AG09309 (cell line): ENCODE measurements around the gene BDKRB2.

Experiments used
- DNase-seq: peaks from one replicate; pipeline ENCODE4 v3.0.0-alpha.2; 2010; ENCODE audit warnings: low read depth
- H3K4me3 ChIP-seq: 2 replicates; pipeline ENCODE4 v1.5.1; 2011; ENCODE audit warnings: mild to moderate bottlenecking, low read depth, low read length, moderate library complexity; ENCODE audit not compliant: control insufficient read depth
- CTCF ChIP-seq: IDR thresholded peaks from 2 replicates; pipeline ENCODE4 v1.5.1; 2011; ENCODE audit warnings: mild to moderate bottlenecking, low read depth, low read length, inconsistent platforms; ENCODE audit not compliant: insufficient read depth, control insufficient read depth; ENCODE audit errors: missing control alignments

BDKRB2 gene

DNA sequence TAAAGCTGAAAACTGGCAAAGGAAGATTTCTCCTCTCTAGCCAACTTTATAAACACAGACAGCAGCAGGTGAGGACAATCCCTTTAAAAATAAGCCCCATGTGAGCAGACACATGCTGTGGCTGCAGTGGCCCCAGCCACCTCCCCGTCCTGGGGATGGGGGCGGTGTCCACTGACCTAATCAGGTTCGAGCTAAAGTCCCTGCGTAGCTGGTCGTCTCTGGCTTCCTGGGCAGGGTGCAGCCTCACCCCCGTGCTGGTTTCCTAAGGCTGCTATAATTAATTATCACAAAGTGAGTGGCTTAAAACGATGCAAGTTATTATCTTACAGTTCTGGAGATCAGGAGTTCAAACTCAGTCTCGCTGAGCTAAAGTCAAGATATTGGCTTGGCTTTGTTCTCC lies 52.4 kb downstream of the BDKRB2 start:
- no peak for DNase-seq
- peak overlapping the region; percentile 22 for H3K4me3 ChIP-seq
- no peak for TF ChIP-seq CTCF

GRCh38 chr14:96257900-96258299 lies 53.3 kb downstream of the BDKRB2 start:
- DNase-seq = no peak
- peak overlapping the region; percentile 28 for H3K4me3 ChIP-seq
- TF ChIP-seq CTCF = no peak

DNA sequence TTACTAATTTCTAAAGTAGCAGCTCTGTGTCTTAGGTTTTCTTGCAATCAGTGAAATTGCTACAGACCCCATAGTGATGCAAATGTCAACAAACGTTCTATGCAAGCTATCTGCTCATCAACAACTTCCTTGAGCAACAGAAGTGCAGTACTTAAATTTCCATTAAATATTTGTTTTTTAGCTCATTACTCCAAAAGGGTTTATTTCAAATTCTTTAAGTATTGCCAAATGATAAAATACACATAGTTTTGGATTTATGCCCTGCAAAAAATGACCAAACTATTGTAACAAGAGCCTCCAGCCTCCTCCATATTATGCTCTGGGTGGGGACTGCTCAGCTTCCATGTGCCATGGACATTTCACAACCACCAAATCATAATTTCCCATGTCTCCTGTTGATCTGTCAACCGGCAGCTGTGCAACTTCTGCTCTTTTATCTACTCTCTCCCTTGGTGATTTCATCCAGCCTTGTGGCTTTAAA lies 55.7 kb downstream of the BDKRB2 start:
- no peak overlapping the region for H3K4me3 ChIP-seq
- no peak for TF ChIP-seq CTCF
- DNase-seq = peak; percentile 84

DNA sequence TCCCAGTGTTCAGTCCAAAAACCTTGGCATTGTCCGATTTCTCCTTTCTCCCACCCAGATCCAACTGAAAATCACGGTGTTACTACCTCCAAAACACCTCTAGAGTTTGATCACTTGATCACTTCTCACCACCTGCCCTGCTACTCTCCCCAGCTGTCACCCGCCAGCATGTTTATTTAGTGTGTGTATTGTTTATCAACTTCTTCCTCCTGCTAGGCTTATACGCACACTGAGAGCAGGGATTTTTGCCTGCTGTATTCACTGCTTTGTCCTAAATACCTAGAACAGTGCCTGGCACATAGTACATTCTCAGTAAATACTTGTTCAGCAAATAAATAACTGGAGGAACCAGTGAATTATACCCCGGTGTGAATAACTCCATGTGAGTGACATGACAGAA lies 56.4 kb downstream of the BDKRB2 start:
- H3K4me3 ChIP-seq = no peak overlapping the region
- TF ChIP-seq CTCF = no peak
- DNase-seq = no peak

DNA sequence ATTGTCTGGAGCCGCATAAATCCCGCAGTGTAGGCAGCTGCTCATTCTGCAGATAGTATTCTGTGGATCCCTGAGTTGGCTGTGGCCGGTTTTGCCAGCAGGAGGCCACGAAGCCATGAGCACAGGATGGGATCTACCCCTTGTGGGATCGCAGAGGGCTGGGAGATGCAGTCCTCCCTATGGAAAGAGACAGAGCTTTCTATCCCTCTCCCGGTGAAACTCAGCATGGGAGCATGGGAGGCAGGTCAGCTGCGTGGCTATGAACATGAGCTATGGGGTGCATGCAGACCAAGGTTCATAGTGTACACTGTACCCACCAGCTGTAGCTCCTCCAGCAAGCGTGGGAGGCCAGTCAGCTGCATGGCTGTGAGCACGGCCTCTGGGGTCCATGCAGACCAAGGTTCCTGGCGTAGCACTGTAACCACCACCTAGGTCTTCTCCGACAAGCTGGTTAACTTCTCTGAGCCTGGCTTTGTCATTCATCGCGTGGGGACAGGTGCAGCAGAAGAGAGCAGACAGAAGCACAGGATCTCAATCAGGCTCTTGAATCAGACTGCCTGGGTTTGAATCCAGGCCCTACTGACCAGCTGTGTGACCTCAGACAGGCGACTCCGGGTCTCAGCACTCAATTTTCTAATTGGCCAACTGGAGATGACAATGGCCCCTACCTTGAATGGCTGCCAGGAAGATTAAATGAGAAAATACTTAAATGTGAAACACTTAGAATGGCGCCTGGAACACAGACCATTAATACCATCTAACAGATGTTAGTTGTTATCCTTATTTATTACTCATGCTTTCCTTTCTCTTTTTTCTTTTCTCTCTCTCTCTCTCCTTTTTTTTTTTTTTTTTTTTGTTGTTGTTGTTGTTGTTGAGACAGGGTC lies 57.4 kb downstream of the BDKRB2 start:
- no peak for DNase-seq
- H3K4me3 ChIP-seq = no peak overlapping the region
- TF ChIP-seq CTCF = no peak

- no peak overlapping the region for H3K4me3 ChIP-seq
- TF ChIP-seq CTCF = no peak
- no peak for DNase-seq
Observed at GRCh38 chr14:96263347-96264199, 58.9 kb downstream of the BDKRB2 start.
